ACC112 (cell line): ENCODE results near the gene ACSM5.

ENCODE experiments used
- H2AFZ ChIP-seq: fragments of 200-600 bp; sonication (generic); one replicate; pipeline ENCODE4 v1.6.0; 2017; ENCODE audit warnings: antibody characterized with exemption, low read length; ENCODE audit not compliant: unreplicated experiment
- H3K27ac ChIP-seq: fragments of 200-600 bp; sonication (generic); 2 replicates; pipeline ENCODE4 v1.5.1; 2014; ENCODE audit warnings: low read depth, mild to moderate bottlenecking, antibody characterized with exemption, low read length, moderate library complexity
- H3K27me3 ChIP-seq: fragments of 200-600 bp; sonication (generic); 2 replicates; pipeline ENCODE4 v1.6.1; 2014; ENCODE audit warnings: mild to moderate bottlenecking, antibody characterized with exemption, low read length, moderate library complexity, mixed read lengths; ENCODE audit not compliant: insufficient read depth
- H3K36me3 ChIP-seq: fragments of 200-600 bp; sonication (generic); 2 replicates; pipeline ENCODE4 v1.6.1; 2016; ENCODE audit warnings: mild to moderate bottlenecking, antibody characterized with exemption, low read length, moderate library complexity, mixed read lengths; ENCODE audit not compliant: insufficient read depth
- H3K4me1 ChIP-seq: fragments of 200-600 bp; sonication (generic); one replicate; pipeline ENCODE4 v1.6.1; 2016; ENCODE audit warnings: low read length, mixed read lengths; ENCODE audit not compliant: insufficient read depth, unreplicated experiment, control insufficient read depth
- H3K4me3 ChIP-seq: fragments of 200-600 bp; sonication (generic); 2 replicates; pipeline ENCODE4 v1.5.1; 2014; ENCODE audit warnings: mild to moderate bottlenecking, low read depth, low read length
- H3K79me2 ChIP-seq: fragments of 200-600 bp; sonication (generic); one replicate; pipeline ENCODE4 v1.6.0; 2016; ENCODE audit warnings: low read length; ENCODE audit not compliant: control insufficient read depth, unreplicated experiment, insufficient read depth

Gene ACSM5

DNA sequence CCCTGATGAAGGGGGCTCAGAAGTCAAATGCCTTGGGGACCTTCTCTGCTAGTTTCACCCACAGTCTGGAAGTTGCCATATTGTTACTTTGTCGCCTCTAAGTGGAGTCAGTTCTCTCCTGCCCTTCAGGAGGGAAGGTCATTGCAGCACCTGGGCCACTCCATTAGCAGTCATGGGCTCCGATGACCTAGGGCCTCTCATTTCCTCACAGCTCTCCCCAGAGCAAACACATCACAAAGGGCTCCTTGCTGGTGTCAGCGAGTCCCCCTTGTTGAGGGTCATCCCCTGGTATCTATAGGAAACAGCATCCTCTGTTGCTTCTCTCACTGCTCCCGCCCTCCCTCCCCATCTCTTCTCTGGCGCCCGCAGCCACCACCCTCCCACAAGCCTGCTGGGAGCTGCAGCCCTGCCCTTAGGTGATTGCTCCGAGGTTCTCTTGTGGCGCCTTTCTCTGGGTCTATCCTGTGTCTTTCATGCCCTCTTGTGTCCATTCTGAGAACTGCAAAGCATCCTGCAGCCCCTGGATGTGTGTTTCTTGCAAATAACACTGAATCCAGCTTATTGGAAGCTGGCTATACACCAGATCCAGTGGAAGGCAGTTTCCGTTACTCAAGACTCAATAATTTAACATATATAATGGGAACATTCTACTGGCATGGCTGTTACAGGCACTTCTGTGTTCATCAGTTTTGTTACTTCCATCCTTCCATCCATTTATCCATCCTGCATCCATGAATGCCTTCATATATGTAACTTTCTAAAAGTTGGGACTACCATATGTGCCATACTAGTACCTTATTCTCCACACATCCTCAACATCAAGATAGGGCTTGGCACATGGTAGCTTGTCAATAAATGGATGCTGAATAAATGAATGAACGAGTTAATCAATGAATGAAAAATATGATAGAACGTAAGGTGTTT lies 26.0 kb upstream of the ACSM5 start:
- Histone ChIP-seq H3K4me1 (no peaks in the 10 kb centered on the region), H3K27ac (no peak overlapping the region), H3K79me2 (no peaks in the 10 kb centered on the region), H2AFZ (no peak overlapping the region), H3K4me3 (no peak overlapping the region), H3K36me3 (no peaks in the 10 kb centered on the region), H3K27me3 (no peaks in the 10 kb centered on the region)

DNA sequence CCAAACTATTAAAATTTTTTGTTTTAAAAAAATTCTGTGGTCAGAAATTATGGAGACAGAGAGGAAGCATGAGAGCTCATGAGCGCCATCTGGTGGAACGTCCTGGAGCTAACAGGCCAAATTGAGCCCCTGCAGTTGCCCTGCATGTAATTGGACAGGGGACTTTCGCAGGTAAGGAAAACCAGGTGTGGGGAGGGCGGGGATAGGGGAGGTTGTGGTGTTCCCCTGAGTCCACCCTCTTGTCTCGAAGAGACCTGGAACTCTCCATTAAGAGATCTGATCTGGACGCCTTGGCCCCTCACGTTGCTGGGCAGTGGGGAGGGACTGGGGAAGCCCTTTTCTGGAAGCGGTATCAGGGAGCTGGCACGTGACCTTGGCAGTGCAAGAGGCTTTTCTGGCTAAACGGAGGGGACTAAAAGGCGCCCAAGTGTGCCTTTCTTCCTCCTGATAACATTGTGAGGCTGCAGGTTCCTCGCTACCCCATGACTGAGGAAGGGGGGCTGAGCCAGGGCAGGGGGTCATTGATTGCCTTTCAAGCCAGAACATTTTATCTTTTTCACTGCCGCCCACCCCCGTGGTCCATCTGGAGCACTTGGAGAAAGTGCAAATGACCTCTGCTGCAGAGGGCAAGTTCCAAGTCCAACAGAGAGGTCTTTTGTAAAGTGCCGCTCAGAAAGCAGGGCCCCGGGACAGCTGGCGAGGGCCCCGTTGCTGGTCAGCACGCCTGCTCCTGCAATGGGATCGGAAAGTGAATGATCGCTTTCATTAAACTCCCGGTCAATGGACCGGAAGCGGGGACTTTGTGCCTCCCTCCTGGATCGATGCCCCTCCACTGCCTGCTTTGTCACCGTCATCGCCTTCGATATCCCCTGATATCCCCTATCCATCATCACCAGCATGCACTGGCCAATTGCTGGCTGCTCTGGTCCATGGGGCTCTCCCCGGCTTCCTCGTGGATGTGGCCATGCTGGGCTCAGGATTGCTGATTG lies 23.2 kb upstream of the ACSM5 start:
- H3K27ac ChIP-seq = no peak overlapping the region
- no peaks in the 10 kb centered on the region for H3K27me3 ChIP-seq
- H3K36me3 ChIP-seq = no peaks in the 10 kb centered on the region
- no peak overlapping the region for H3K4me3 ChIP-seq
- H3K4me1 ChIP-seq = no peaks in the 10 kb centered on the region
- H2AFZ ChIP-seq = no peak overlapping the region
- H3K79me2 ChIP-seq = no peaks in the 10 kb centered on the region

DNA sequence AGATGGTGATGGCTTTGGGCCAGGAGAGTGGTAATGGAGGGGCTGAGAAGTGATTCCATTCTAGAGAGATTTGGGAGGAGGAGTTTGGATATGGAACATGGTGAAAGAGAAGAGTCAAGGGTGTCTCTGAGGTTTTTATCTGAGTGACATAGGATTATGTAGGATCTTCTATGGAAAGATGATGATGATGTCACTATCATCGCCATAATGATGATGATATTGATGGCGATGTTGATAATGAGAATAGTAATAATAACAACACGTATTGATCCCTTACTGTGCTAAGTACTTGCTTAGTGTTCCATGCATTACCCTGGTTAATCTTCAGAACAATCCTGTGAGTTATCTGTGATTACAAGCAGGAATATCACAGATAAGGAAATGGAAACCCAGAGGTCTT lies 21.4 kb upstream of the ACSM5 start:
- Histone ChIP-seq H3K36me3 (no peaks in the 10 kb centered on the region), H3K4me1 (no peaks in the 10 kb centered on the region), H3K27me3 (no peaks in the 10 kb centered on the region), H2AFZ (no peak overlapping the region), H3K27ac (no peak overlapping the region), H3K79me2 (no peaks in the 10 kb centered on the region), H3K4me3 (no peak overlapping the region)

DNA sequence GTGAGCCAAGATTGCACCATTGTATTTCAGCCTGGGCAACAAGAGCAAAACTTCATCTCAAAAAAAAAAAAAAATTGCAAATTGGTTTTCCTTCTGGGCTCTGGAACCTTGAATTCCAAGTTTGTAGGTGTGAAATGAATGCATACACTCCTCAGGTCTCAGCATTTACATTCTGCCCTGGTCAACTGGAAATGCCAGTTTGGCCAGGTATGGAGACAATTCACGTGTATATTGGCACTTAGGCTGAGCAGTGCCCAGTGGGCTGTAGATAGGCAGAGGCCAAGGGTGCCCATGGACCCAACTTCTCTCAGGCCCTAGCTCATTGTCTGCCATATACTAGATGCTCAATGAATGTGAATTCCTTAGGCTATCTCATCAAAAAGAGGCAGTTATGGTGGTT lies 20.5 kb upstream of the ACSM5 start:
- H3K27me3 ChIP-seq = no peaks in the 10 kb centered on the region
- no peak overlapping the region for H3K4me3 ChIP-seq
- H3K36me3 ChIP-seq = no peaks in the 10 kb centered on the region
- no peaks in the 10 kb centered on the region for H3K79me2 ChIP-seq
- no peak overlapping the region for H3K27ac ChIP-seq
- H3K4me1 ChIP-seq = no peaks in the 10 kb centered on the region
- no peak overlapping the region for H2AFZ ChIP-seq

DNA sequence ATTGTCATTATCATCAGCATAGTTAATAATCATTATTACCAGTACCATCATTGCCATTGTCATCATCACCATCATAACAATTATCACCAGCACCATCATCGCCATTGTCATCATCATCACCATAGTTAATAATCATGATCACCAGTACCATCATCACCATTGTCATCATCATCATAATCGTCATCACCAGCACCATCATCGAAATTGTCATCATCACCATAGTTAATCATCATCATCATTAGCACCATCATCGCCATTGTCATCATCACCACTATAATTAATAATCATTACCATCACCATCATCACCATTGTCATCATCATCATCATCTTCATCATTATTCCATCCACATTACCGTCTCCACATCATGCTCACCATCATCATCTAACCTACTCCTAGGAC lies 18.3 kb upstream of the ACSM5 start:
- H3K36me3 ChIP-seq = no peaks in the 10 kb centered on the region
- H3K79me2 ChIP-seq = no peaks in the 10 kb centered on the region
- H3K27me3 ChIP-seq = no peaks in the 10 kb centered on the region
- no peak overlapping the region for H3K4me3 ChIP-seq
- H3K27ac ChIP-seq = no peak overlapping the region
- H2AFZ ChIP-seq = no peak overlapping the region
- H3K4me1 ChIP-seq = no peaks in the 10 kb centered on the region

DNA sequence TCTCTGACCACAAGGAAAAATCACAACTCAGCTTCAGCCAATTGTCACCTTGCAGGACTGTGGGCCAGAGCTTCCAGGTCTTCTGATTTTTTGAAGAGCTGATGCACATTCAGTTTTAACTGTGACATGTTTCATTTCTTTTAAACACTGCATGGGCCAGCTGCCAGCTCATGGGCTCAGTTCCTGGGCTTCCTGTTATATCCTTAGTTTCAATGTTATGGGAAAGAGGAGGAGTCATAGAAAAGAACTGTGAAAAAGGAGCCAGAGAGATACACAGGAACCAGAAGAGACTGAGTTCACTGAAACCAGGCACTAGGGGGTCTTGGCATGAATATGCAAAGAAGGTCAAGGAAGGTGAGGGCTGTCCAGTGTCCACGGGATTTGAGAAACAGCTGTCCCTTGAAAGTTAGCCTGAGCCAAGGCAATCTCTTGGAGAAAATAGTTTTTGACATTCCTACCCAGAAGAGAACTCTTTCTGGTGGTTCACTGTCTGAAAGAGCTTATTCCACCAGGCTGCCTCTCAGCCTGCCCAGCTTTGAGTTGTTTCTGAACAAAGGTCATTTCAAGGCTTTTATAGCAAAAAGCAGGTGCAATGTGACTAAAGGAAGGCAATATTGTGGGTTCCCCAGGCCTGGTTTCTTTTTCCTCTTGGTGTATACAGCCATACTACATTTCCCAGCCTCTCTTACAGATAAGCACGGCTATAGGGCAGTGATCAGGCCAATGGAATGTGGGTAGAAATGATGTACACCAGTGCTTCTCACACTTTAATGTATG lies 15.3 kb upstream of the ACSM5 start:
- Histone ChIP-seq H2AFZ (no peak overlapping the region), H3K27me3 (no peaks in the 10 kb centered on the region), H3K4me1 (no peaks in the 10 kb centered on the region), H3K36me3 (no peaks in the 10 kb centered on the region), H3K4me3 (no peak overlapping the region), H3K27ac (no peak overlapping the region), H3K79me2 (no peaks in the 10 kb centered on the region)

DNA sequence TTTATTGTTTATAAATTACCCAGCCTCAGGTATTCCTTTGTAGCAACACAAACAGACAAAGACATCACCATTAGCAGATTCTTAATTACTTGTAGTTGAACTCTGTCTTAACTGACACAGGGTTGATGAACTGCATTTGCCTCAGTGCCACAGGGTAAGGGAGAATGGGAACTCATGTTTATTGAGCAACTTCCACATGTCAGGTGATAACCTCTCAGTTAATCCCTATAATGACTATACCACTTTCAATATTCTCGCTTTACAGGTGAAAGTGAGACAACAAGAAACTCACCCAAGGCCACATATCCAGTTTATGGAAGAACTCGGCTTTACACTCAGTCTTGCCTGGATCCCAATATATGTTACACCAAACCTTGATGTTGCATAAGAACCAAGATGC lies 13.4 kb upstream of the ACSM5 start:
- H3K4me1 ChIP-seq = no peaks in the 10 kb centered on the region
- H3K27ac ChIP-seq = no peak overlapping the region
- H3K79me2 ChIP-seq = no peaks in the 10 kb centered on the region
- no peak overlapping the region for H3K4me3 ChIP-seq
- no peaks in the 10 kb centered on the region for H3K36me3 ChIP-seq
- no peaks in the 10 kb centered on the region for H3K27me3 ChIP-seq
- H2AFZ ChIP-seq = no peak overlapping the region

DNA sequence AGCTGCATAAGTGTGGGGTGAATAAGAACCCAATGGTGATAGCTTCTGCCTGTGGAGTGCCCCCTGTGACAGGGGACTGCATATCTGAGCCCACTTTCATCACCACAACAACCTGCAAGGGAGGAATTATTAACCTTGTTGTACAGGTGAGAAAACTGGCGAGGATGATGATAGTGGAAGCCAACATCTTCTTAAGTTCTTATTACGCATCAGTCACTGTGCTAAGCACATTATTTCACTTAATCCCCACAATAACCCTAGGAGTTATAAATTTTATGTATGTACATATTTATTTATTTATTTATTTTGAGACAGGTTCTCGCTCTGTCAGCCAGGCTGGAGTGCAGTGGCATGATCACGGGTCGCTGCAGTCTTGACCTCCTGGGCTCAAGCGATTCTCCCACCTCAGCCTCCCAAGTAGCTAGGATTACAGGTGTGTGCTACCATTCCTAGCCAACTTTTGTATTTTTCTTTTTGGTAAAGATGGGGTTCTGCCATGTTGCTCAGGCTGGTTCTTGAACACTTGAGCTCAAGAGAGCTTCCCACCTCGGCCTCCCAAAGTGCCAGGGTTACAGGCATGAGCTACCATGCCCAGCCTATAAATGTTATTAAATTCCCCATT lies 12.4 kb upstream of the ACSM5 start:
- no peaks in the 10 kb centered on the region for H3K27me3 ChIP-seq
- H3K27ac ChIP-seq = no peak overlapping the region
- H3K79me2 ChIP-seq = no peaks in the 10 kb centered on the region
- no peaks in the 10 kb centered on the region for H3K36me3 ChIP-seq
- no peaks in the 10 kb centered on the region for H3K4me1 ChIP-seq
- no peak overlapping the region for H3K4me3 ChIP-seq
- no peak overlapping the region for H2AFZ ChIP-seq

DNA sequence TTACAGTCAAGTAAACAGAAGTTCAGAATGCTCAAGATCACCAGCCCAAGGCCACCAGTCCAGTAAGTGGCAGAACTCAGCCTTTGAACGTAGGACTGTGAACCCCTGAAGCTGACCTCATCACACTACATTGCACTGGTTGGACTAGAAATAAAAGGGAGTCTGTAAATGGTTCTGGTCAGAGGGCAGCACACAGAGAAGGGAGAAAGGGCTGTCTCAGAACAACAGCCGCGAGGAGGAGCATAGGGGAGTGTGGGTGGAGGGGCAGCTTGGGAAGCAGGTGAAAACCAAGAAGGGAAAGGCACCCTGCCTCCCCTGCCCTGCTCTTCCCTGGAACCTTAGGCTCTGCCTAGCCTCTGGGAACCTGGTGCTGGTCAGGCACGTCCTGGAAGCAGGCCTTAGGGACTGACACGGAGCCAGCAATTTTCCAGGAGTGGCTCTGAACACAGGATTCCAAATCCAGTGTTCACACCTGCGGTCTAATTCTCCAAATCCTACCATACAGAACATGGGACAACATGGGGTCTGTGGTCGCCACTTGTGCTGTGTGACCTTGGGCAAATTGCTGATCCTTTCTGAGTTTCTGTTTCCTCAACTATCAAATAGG lies 11.8 kb upstream of the ACSM5 start:
- Histone ChIP-seq H2AFZ (no peak overlapping the region), H3K36me3 (no peaks in the 10 kb centered on the region), H3K27ac (no peak overlapping the region), H3K79me2 (no peaks in the 10 kb centered on the region), H3K4me3 (no peak overlapping the region), H3K4me1 (no peaks in the 10 kb centered on the region), H3K27me3 (no peaks in the 10 kb centered on the region)

DNA sequence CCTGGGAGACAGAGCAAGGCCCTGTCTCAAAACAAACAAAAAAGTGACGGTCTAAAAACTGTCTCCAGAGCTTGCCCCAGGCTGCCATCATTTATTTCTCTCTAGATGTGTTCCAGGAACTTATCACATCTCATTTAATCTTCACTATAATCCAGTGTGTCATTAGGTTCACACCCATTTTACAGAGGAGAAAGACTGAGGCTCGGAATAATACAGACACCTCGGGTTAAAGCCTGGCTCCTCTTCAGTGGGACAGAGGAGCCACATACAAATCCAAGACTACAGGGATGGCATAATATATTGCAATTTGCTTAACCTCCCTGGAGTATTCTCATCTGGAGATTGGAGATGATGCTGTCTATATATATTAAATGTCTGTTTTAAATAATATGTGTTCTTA lies 10.7 kb upstream of the ACSM5 start:
- Histone ChIP-seq H3K36me3 (no peaks in the 10 kb centered on the region), H3K27ac (no peak overlapping the region), H2AFZ (no peak overlapping the region), H3K4me1 (no peaks in the 10 kb centered on the region), H3K79me2 (no peaks in the 10 kb centered on the region), H3K4me3 (no peak overlapping the region), H3K27me3 (no peaks in the 10 kb centered on the region)
